Lower leg skin (tissue), 3 donors: ENCODE results near the gene KCNJ10.

Source experiments
- CTCF ChIP-seq, 3 donors: fragments of 450-650 bp; IDR thresholded peaks; one replicate each; pipeline ENCODE4 v1.5.1; 2016; ENCODE audit warnings: antibody characterized with exemption in 3 of 3, mild to moderate bottlenecking in 3 of 3, moderate library complexity in 2 of 3
- POLR2A ChIP-seq, 2 donors: fragments of 450-650 bp; IDR thresholded peaks; one replicate each; pipeline ENCODE4 v1.6.1; 2016 to 2017; ENCODE audit warnings: antibody characterized with exemption in 2 of 2, mild to moderate bottlenecking in 1 of 2, moderate library complexity in 1 of 2

DNA sequence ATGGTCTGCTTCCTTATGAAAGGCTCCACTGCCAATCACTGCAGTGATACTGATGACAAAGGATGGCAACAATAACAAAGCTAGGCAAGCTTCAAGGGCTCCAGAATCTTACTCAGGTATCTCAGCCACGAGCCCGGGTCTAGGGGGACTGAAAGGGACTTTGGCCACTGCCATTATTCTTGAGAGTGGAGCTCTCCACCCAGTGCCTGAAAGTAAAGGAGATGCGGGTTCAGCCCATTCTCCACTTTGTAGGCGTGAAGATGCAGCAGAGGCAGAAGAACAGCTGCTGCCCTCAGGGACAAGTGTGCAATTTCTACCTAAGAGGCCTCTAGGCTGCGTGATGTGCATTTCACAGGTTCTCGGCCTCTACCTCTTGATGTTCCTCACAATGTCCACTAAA is 84.5 kb downstream of the KCNJ10 start:
- no peak for TF ChIP-seq CTCF (IDR thresholded peaks at IDR 0.05)
- TF ChIP-seq POLR2A (IDR thresholded peaks at IDR 0.05): no peak
